Tibial artery (tissue), 4 donors: ENCODE results near the gene DNAH12.

Experiments used
- DNase-seq, 2 donors: peaks; one replicate each; pipeline ENCODE4 v3.0.0-alpha.2; 2019
- H3K27ac ChIP-seq, 2 donors: fragments of 200-600 bp; sonication (generic) in 1 of 2; 1 replicate in 1 of 2; 2 replicates in 1 of 2; pipeline ENCODE4 v1.5.1; 2018 to 2019; ENCODE audit warnings: mild to moderate bottlenecking in 1 of 2
- H3K27me3 ChIP-seq, 2 donors: fragments of 200-600 bp; sonication (generic) in 1 of 2; one replicate each; pipeline versions ENCODE4 v1.5.1 to v1.6.0; 2016 to 2019
- H3K36me3 ChIP-seq, 3 donors: fragments of 200-600 bp; sonication (generic) in 2 of 3; one replicate each; pipeline ENCODE4 v1.5.1; 2016 to 2019; ENCODE audit warnings: mild to moderate bottlenecking in 2 of 3
- H3K4me1 ChIP-seq, 4 donors: fragments of 200-600 bp; sonication (generic) in 2 of 4; 1 replicate in 3 of 4; 2 replicates in 1 of 4; pipeline ENCODE4 v1.5.1; 2016 to 2019
- H3K4me3 ChIP-seq, 2 donors: fragments of 200-600 bp; sonication (generic) in 1 of 2; 1 replicate in 1 of 2; 2 replicates in 1 of 2; pipeline ENCODE4 v1.5.1; 2018 to 2019; ENCODE audit warnings: mild to moderate bottlenecking in 2 of 2
- H3K9me3 ChIP-seq, 3 donors: fragments of 200-600 bp; sonication (generic) in 1 of 3; one replicate each; pipeline ENCODE4 v1.5.1; 2016 to 2019
- CTCF ChIP-seq, 2 experiments: fragments of 200-600 bp in 1 of 2; fragments of 450-650 bp in 1 of 2; IDR thresholded peaks; one replicate each; pipeline ENCODE4 v1.5.1; 2017 to 2019; ENCODE audit warnings: antibody characterized with exemption in 2 of 2, mild to moderate bottlenecking in 1 of 2, moderate library complexity in 1 of 2
- intact Hi-C: fragments of 100-400 bp; cut with DNase I; formaldehyde crosslinking; loops from one replicate; pipeline ENCODE4 v1.15.0; 2023; ENCODE audit warnings: low total_unique reads

DNAH12 gene

GRCh38 chr3:57421336-57421735 lies 122.8 kb downstream of the DNAH12 start:
- Histone ChIP-seq H3K27me3 (no peaks in the 10 kb centered on the region), H3K4me3 (no peak overlapping the region), H3K9me3 (no peaks in the 10 kb centered on the region), H3K27ac (no peak overlapping the region), H3K36me3 (no peaks in the 10 kb centered on the region), H3K4me1 (no peaks in the 10 kb centered on the region)
- TF ChIP-seq CTCF (IDR thresholded peaks at IDR 0.05) = no peak
- intact Hi-C loops = no loop called here
- DNase-seq = no peak

GRCh38 chr3:57420001-57420400 lies 124.1 kb downstream of the DNAH12 start:
- H3K27me3 ChIP-seq = no peaks in the 10 kb centered on the region
- DNase-seq = no peak
- no peaks in the 10 kb centered on the region for H3K36me3 ChIP-seq
- no peak overlapping the region for H3K27ac ChIP-seq
- intact Hi-C loops = no loop called here
- H3K4me3 ChIP-seq = no peak overlapping the region
- H3K9me3 ChIP-seq = no peaks in the 10 kb centered on the region
- no peaks in the 10 kb centered on the region for H3K4me1 ChIP-seq
- TF ChIP-seq CTCF (IDR thresholded peaks at IDR 0.05) = no peak

- no peak overlapping the region for H3K4me3 ChIP-seq
- H3K9me3 ChIP-seq = no peaks in the 10 kb centered on the region
- no peak for TF ChIP-seq CTCF (IDR thresholded peaks at IDR 0.05)
- H3K27me3 ChIP-seq = no peaks in the 10 kb centered on the region
- H3K36me3 ChIP-seq = no peaks in the 10 kb centered on the region
- DNase-seq = no peak
- H3K4me1 ChIP-seq = no peaks in the 10 kb centered on the region
- intact Hi-C loops = no loop called here
- no peak overlapping the region for H3K27ac ChIP-seq
Measured at GRCh38 chr3:57411715-57412114, 132.4 kb downstream of the DNAH12 start.

- H3K9me3 ChIP-seq = no peaks in the 10 kb centered on the region
- no peak overlapping the region for H3K27ac ChIP-seq
- no peak for DNase-seq
- no peaks in the 10 kb centered on the region for H3K36me3 ChIP-seq
- TF ChIP-seq CTCF (IDR thresholded peaks at IDR 0.05) = no peak
- no peak overlapping the region for H3K4me3 ChIP-seq
- no peaks in the 10 kb centered on the region for H3K4me1 ChIP-seq
- intact Hi-C loops = no loop called here
- H3K27me3 ChIP-seq = no peaks in the 10 kb centered on the region
Measured at GRCh38 chr3:57409471-57409870, 134.7 kb downstream of the DNAH12 start.

GRCh38 chr3:57402675-57403074 lies 141.5 kb downstream of the DNAH12 start:
- DNase-seq = no peak
- TF ChIP-seq CTCF (IDR thresholded peaks at IDR 0.05) = no peak

More at GRCh38 chr3:57402675-57403074, 141.5 kb downstream of the DNAH12 start:
- H3K27ac ChIP-seq = no peak overlapping the region
- H3K27me3 ChIP-seq = no peaks in the 10 kb centered on the region
- H3K9me3 ChIP-seq = no peaks in the 10 kb centered on the region
- H3K4me1 ChIP-seq = no peaks in the 10 kb centered on the region
- no peak overlapping the region for H3K4me3 ChIP-seq
- no peaks in the 10 kb centered on the region for H3K36me3 ChIP-seq
- intact Hi-C loops = no loop called here
